ENCODE data around the gene RFX6. TPM values are rescaled to one million over a fixed set of nuclear protein-coding genes. Genes with fewer than 3 reads are reported as not detected.

RFX6 gene
- total and polyA plus RNA-seq, 4 donors = not detected

GRCh38 chr6:116963972-116964371 lies 86.9 kb downstream of the RFX6 start:
- Histone ChIP-seq H3K36me3 (ENCODE audit: control insufficient read depth in 4 of 4, insufficient read depth in 3 of 4, low read depth in 1 of 4, low read length in 3 of 4) (no peaks in the 10 kb centered on the region), H3K9ac (ENCODE audit: low read depth in 1 of 2, low read length in 2 of 2) (no peak overlapping the region), H3K27ac (ENCODE audit: low read depth in 1 of 2, low read length in 2 of 2) (no peak overlapping the region), H3K4me3 (ENCODE audit: low read depth in 1 of 3, low read length in 3 of 3) (no peak overlapping the region), H3K27me3 (ENCODE audit: control insufficient read depth in 4 of 4, insufficient read depth in 4 of 4, low read length in 3 of 4) (no peaks in the 10 kb centered on the region), H3K9me3 (ENCODE audit: control insufficient read depth in 4 of 4, low read length in 3 of 4) (no peaks in the 10 kb centered on the region), H3K4me1 (ENCODE audit: control insufficient read depth in 4 of 4, insufficient read depth in 4 of 4, low read length in 3 of 4) (peaks cover 0 to 4% (median 0%) of the 10 kb centered on the region in 4 donors)
- WGBS = 71% methylated on average over 1 of the region's 1 CpG
- TF ChIP-seq RAD21 (IDR thresholded peaks at IDR 0.05) = no peak
- no peak for TF ChIP-seq EGR1 (IDR thresholded peaks at IDR 0.05; ENCODE audit: low read depth in 2 of 2)
- no peak for TF ChIP-seq HNF4A (conservative IDR thresholded peaks at IDR 0.05)
- TF ChIP-seq GABPA (IDR thresholded peaks at IDR 0.05 in 1 of 2, conservative IDR thresholded peaks at IDR 0.05 in 1 of 2) = no peak
- no peak for TF ChIP-seq NR2F2 (IDR thresholded peaks at IDR 0.05)
- no peak for TF ChIP-seq TAF1 (conservative IDR thresholded peaks at IDR 0.05)
- TF ChIP-seq FOXA2 (IDR thresholded peaks at IDR 0.05) = no peak
- TF ChIP-seq, protein P1, sequence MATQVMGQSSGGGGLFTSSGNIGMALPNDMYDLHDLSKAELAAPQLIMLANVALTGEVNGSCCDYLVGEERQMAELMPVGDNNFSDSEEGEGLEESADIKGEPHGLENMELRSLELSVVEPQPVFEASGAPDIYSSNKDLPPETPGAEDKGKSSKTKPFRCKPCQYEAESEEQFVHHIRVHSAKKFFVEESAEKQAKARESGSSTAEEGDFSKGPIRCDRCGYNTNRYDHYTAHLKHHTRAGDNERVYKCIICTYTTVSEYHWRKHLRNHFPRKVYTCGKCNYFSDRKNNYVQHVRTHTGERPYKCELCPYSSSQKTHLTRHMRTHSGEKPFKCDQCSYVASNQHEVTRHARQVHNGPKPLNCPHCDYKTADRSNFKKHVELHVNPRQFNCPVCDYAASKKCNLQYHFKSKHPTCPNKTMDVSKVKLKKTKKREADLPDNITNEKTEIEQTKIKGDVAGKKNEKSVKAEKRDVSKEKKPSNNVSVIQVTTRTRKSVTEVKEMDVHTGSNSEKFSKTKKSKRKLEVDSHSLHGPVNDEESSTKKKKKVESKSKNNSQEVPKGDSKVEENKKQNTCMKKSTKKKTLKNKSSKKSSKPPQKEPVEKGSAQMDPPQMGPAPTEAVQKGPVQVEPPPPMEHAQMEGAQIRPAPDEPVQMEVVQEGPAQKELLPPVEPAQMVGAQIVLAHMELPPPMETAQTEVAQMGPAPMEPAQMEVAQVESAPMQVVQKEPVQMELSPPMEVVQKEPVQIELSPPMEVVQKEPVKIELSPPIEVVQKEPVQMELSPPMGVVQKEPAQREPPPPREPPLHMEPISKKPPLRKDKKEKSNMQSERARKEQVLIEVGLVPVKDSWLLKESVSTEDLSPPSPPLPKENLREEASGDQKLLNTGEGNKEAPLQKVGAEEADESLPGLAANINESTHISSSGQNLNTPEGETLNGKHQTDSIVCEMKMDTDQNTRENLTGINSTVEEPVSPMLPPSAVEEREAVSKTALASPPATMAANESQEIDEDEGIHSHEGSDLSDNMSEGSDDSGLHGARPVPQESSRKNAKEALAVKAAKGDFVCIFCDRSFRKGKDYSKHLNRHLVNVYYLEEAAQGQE (IDR thresholded peaks at IDR 0.05) = no peak
- TF ChIP-seq CTCF (IDR thresholded peaks at IDR 0.05; ENCODE audit: low read depth, low read length, missing input control) = no peak
- no peak for DNase-seq (ENCODE audit: low spot score)

DNA sequence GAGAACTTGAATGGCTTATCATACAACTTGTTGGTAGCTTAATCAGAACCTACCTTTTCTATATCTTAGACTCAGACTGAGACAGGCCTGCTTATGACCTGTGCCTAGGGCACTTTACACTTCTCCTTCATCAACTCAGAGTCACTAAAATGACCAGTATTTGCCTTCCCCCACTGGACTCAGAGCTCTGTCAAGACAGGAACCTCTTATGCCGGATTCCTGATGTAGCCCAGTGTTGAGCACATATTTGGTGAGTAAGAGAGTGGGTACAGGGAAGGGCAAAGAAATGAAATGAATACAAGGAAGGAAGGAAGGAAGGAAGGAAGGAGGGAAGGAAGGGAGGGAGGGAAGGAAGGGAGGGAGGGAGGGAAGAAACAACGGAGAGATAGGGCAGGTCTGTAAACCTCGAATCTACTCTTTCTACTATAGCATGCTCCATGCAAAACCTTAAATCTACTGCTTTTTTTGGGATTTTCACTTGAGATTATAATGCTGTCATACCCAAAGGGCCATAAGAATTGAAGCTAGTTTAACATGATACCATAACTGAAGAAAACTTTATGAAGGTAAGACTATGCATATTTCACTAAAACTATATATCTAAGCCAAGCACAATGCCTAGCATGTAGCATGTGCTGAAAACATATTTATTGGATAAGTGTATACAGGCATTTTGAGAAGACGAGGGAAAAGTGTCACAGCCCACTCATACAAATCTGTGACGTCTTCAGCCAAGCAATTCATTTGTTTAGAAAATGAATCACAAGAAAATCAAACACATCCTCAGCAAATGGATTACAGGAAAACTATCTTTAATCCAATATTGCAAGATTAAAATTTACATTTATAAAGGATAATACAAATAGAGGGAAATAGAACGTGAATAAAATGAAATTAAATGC lies 89.9 kb downstream of the RFX6 start:
- TF ChIP-seq CTCF (IDR thresholded peaks at IDR 0.05; ENCODE audit: low read depth, low read length, missing input control) (no peak), NR2F2 (IDR thresholded peaks at IDR 0.05) (no peak), TAF1 (conservative IDR thresholded peaks at IDR 0.05) (no peak), EGR1 (IDR thresholded peaks at IDR 0.05; ENCODE audit: low read depth in 2 of 2) (no peak), GABPA (IDR thresholded peaks at IDR 0.05 in 1 of 2, conservative IDR thresholded peaks at IDR 0.05 in 1 of 2) (no peak)
- TF ChIP-seq, protein P2, sequence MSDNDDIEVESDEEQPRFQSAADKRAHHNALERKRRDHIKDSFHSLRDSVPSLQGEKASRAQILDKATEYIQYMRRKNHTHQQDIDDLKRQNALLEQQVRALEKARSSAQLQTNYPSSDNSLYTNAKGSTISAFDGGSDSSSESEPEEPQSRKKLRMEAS (IDR thresholded peaks at IDR 0.05) = no peak
- no peak for DNase-seq (ENCODE audit: low spot score)
- H3K27me3 ChIP-seq (ENCODE audit: control insufficient read depth in 4 of 4, insufficient read depth in 4 of 4, low read length in 3 of 4) = no peaks in the 10 kb centered on the region
- H3K9me3 ChIP-seq (ENCODE audit: control insufficient read depth in 4 of 4, low read length in 3 of 4) = no peaks in the 10 kb centered on the region
- H3K4me1 ChIP-seq (ENCODE audit: control insufficient read depth in 4 of 4, insufficient read depth in 4 of 4, low read length in 3 of 4) = peaks cover 0 to 7% (median 0%) of the 10 kb centered on the region in 4 donors
- no peaks in the 10 kb centered on the region for H3K36me3 ChIP-seq (ENCODE audit: control insufficient read depth in 4 of 4, insufficient read depth in 3 of 4, low read depth in 1 of 4, low read length in 3 of 4)
- H3K9ac ChIP-seq (ENCODE audit: low read depth in 1 of 2, low read length in 2 of 2) = no peak overlapping the region
- 83% methylated on average over 6 of the region's 6 CpGs for WGBS
- H3K4me3 ChIP-seq (ENCODE audit: low read depth in 1 of 3, low read length in 3 of 3) = no peak overlapping the region
- no peak overlapping the region for H3K27ac ChIP-seq (ENCODE audit: low read depth in 1 of 2, low read length in 2 of 2)
